ENCODE data around the gene ELL2. TPM values are rescaled to one million over a fixed set of nuclear protein-coding genes. Genes with fewer than 3 reads are reported as not detected.

Gene ELL2
- polyA plus RNA-seq, 1 experiment: 58.9 TPM

- Histone ChIP-seq H3K27me3 (ENCODE audit: control insufficient read depth, insufficient read depth, low read length) (no peaks in the 10 kb centered on the region), H3K4me3 (ENCODE audit: low read depth, low read length) (no peak overlapping the region), H3K36me3 (ENCODE audit: control insufficient read depth, insufficient read depth, low read length) (peaks cover 4% of the 10 kb centered on the region)
- CTCF ChIA-PET: interaction anchor here (0.6 to 1.6 kb wide), 2 partner anchors 9 to 31 kb away, joined by 3 read pairs; no protein-coding TSS in a partner anchor
- DNase-seq (ENCODE audit: low read depth): no peak
- POLR2A ChIA-PET: interaction anchor here (0.7 kb wide), 2 partner anchors 36 to 52 kb away, joined by 3 to 4 read pairs; no protein-coding TSS in a partner anchor
- TF ChIP-seq CTCF (IDR thresholded peaks at IDR 0.05; ENCODE audit: insufficient read depth, low read depth, low read length): no peak
Observed at GRCh38 chr5:95916687-95917085, 45.0 kb downstream of the ELL2 start.

- no peak overlapping the region for H3K4me3 ChIP-seq (ENCODE audit: low read depth, low read length)
- TF ChIP-seq CTCF (IDR thresholded peaks at IDR 0.05; ENCODE audit: insufficient read depth, low read depth, low read length): no peak
- CTCF ChIA-PET: interaction anchor here (1.6 kb wide), 1 partner anchor 9 kb away, joined by 3 read pairs; no protein-coding TSS in a partner anchor
- POLR2A ChIA-PET: interaction anchor here (0.7 kb wide), 1 partner anchor 52 kb away, joined by 4 read pairs; no protein-coding TSS in a partner anchor
- no peak for DNase-seq (ENCODE audit: low read depth)
- peaks cover 4% of the 10 kb centered on the region for H3K36me3 ChIP-seq (ENCODE audit: control insufficient read depth, insufficient read depth, low read length)
- H3K27me3 ChIP-seq (ENCODE audit: control insufficient read depth, insufficient read depth, low read length): no peaks in the 10 kb centered on the region
Observed at GRCh38 chr5:95915999-95916686, 45.5 kb downstream of the ELL2 start.

GRCh38 chr5:95913663-95914062 lies 48.0 kb downstream of the ELL2 start:
- no peak for TF ChIP-seq CTCF (IDR thresholded peaks at IDR 0.05; ENCODE audit: insufficient read depth, low read depth, low read length)
- Histone ChIP-seq H3K27me3 (ENCODE audit: control insufficient read depth, insufficient read depth, low read length) (no peaks in the 10 kb centered on the region), H3K4me3 (ENCODE audit: low read depth, low read length) (no peak overlapping the region), H3K36me3 (ENCODE audit: control insufficient read depth, insufficient read depth, low read length) (peaks cover 5% of the 10 kb centered on the region)
- no peak for DNase-seq (ENCODE audit: low read depth)
- ChIA-PET POLR2A (no interaction called here), CTCF (no interaction called here)

GRCh38 chr5:95912029-95912428 lies 49.6 kb downstream of the ELL2 start:
- TF ChIP-seq CTCF (IDR thresholded peaks at IDR 0.05; ENCODE audit: insufficient read depth, low read depth, low read length): no peak
- H3K36me3 ChIP-seq (ENCODE audit: control insufficient read depth, insufficient read depth, low read length): peaks cover 7% of the 10 kb centered on the region
- no peak for DNase-seq (ENCODE audit: low read depth)
- H3K4me3 ChIP-seq (ENCODE audit: low read depth, low read length): no peak overlapping the region
- CTCF ChIA-PET: interaction anchor here (0.6 to 1.1 kb wide), 2 partner anchors 11 to 38 kb away, joined by 3 read pairs; no protein-coding TSS in a partner anchor
- H3K27me3 ChIP-seq (ENCODE audit: control insufficient read depth, insufficient read depth, low read length): no peaks in the 10 kb centered on the region
- POLR2A ChIA-PET: interaction anchor here (0.7 kb wide), 1 partner anchor 83 kb away, joined by 3 read pairs; no protein-coding TSS in a partner anchor

GRCh38 chr5:95910521-95910920 lies 51.1 kb downstream of the ELL2 start:
- H3K27me3 ChIP-seq (ENCODE audit: control insufficient read depth, insufficient read depth, low read length): no peaks in the 10 kb centered on the region
- peaks cover 9% of the 10 kb centered on the region for H3K36me3 ChIP-seq (ENCODE audit: control insufficient read depth, insufficient read depth, low read length)
- TF ChIP-seq CTCF (IDR thresholded peaks at IDR 0.05; ENCODE audit: insufficient read depth, low read depth, low read length): no peak
- no peak for DNase-seq (ENCODE audit: low read depth)
- POLR2A ChIA-PET: no interaction called here
- CTCF ChIA-PET: interaction anchor here (0.8 kb wide), 1 partner anchor 46 kb away, joined by 3 read pairs; no protein-coding TSS in a partner anchor
- no peak overlapping the region for H3K4me3 ChIP-seq (ENCODE audit: low read depth, low read length)

Measured in BJ (cell line).